SH-SY5Y (cell line): Measurements from ENCODE around the gene KREMEN2.

Source experiments
- GATA2 ChIP-seq: IDR thresholded peaks from 2 replicates; pipeline ENCODE4 v1.6.1; 2011; ENCODE audit warnings: mild to moderate bottlenecking, low read depth, low read length
- GATA3 ChIP-seq: IDR thresholded peaks from 2 replicates; pipeline ENCODE4 v1.6.1; 2011; ENCODE audit warnings: low read depth, mild to moderate bottlenecking, low read length, moderate library complexity

GRCh38 chr16:2981899-2982250, 17.8 kb downstream of the KREMEN2 start:
- TF ChIP-seq GATA3: no peak
- no peak for TF ChIP-seq GATA2
